ENCODE data around the gene REN.

- TF ChIP-seq, protein P1, sequence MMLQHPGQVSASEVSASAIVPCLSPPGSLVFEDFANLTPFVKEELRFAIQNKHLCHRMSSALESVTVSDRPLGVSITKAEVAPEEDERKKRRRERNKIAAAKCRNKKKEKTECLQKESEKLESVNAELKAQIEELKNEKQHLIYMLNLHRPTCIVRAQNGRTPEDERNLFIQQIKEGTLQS (IDR thresholded peaks at IDR 0.05): no peak
- TF ChIP-seq CTCF (IDR thresholded peaks at IDR 0.05; ENCODE audit: low read depth, low read length, missing input control): no peak
- no peak for TF ChIP-seq RAD21 (IDR thresholded peaks at IDR 0.05)
- TF ChIP-seq REST (IDR thresholded peaks at IDR 0.05): no peak
- TF ChIP-seq JUND (IDR thresholded peaks at IDR 0.05): no peak
- TF ChIP-seq TAF1 (conservative IDR thresholded peaks at IDR 0.05): no peak
- TF ChIP-seq FOXA2 (IDR thresholded peaks at IDR 0.05): no peak
- TF ChIP-seq, protein P2, sequence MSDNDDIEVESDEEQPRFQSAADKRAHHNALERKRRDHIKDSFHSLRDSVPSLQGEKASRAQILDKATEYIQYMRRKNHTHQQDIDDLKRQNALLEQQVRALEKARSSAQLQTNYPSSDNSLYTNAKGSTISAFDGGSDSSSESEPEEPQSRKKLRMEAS (IDR thresholded peaks at IDR 0.05): no peak
Observed at GRCh38 chr1:204112876-204113730, 53.0 kb downstream of the REN start.

Data from liver (tissue), 3 donors.